Panc1 (cell line): ENCODE results near the gene XRCC4.

ENCODE experiments used
- POLR2AphosphoS5 ChIP-seq: IDR thresholded peaks from 2 replicates; pipeline ENCODE4 v1.6.1; 2012; ENCODE audit warnings: mild to moderate bottlenecking, low read depth, low read length, moderate library complexity
- SIN3A ChIP-seq: IDR thresholded peaks from 2 replicates; pipeline ENCODE4 v1.6.1; 2012; ENCODE audit warnings: low read depth, mild to moderate bottlenecking, low read length, moderate library complexity, borderline replicate concordance; ENCODE audit not compliant: insufficient read depth
- TCF7L2 ChIP-seq: IDR thresholded peaks from 2 replicates; pipeline ENCODE4 v1.6.1; 2011; ENCODE audit warnings: mild to moderate bottlenecking, low read depth, low read length, inconsistent platforms
- TF ChIP-seq, protein P1 (sequence below): fragments of 450-650 bp; IDR thresholded peaks from 2 replicates; pipeline ENCODE4 v1.5.1; 2017; ENCODE audit warnings: mild to moderate bottlenecking

DNA sequence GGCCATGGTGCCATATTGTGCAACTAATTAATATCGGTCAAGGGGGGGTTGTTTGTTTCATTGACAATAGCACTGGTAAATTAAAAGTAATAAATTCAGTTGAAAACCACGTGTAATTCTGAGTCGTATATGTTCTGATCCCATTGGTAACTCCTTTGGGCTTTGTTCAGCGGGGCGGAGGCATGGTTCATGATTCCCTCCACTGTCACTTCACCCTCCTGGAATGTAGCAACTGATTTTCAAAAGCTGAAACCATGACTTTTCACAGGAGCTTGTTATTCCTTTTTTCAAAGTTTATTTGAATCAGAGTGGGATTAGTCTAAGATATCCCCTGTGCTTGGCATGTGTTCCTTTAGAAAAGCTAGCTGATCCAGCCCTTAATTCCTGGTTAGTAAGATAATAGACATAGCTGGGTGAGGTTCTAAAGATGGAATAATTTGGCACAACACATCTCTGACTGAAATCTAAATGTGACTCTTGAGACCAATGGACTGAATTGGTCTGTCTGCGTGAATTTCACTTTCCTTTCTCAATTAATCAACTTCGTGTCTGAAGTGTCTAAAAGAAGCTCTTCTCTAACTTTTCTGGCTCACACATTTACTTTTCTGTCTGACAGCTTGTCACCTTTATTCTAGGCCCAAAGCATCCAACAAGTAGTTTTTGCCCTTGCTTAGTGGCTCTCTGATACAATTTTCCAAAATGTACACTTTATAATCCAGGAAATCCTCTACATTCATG is 208.5 kb downstream of the XRCC4 start:
- TF ChIP-seq, protein P1, sequence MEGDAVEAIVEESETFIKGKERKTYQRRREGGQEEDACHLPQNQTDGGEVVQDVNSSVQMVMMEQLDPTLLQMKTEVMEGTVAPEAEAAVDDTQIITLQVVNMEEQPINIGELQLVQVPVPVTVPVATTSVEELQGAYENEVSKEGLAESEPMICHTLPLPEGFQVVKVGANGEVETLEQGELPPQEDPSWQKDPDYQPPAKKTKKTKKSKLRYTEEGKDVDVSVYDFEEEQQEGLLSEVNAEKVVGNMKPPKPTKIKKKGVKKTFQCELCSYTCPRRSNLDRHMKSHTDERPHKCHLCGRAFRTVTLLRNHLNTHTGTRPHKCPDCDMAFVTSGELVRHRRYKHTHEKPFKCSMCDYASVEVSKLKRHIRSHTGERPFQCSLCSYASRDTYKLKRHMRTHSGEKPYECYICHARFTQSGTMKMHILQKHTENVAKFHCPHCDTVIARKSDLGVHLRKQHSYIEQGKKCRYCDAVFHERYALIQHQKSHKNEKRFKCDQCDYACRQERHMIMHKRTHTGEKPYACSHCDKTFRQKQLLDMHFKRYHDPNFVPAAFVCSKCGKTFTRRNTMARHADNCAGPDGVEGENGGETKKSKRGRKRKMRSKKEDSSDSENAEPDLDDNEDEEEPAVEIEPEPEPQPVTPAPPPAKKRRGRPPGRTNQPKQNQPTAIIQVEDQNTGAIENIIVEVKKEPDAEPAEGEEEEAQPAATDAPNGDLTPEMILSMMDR = no peak
- TF ChIP-seq TCF7L2 = no peak
- TF ChIP-seq SIN3A = no peak
- no peak for TF ChIP-seq POLR2AphosphoS5
